Endodermal cell (in vitro differentiated cells): ENCODE measurements around the gene RNF150. TPM values are rescaled to one million over a fixed set of nuclear protein-coding genes. Genes with fewer than 3 reads are reported as not detected.

Experiments
- DNase-seq: peaks from one replicate; pipeline ENCODE4 v3.0.0-alpha.2; 2017
- H3K27ac ChIP-seq: 2 replicates; pipeline ENCODE4 v1.5.1; 2013; ENCODE audit warnings: mild to moderate bottlenecking, low read depth, low read length, moderate library complexity
- H3K27me3 ChIP-seq: 2 replicates; pipeline ENCODE4 v1.6.1; 2013; ENCODE audit warnings: mild to moderate bottlenecking, low read length, moderate library complexity; ENCODE audit not compliant: insufficient read depth, control insufficient read depth, poor library complexity, severe bottlenecking
- H3K36me3 ChIP-seq: 2 replicates; pipeline ENCODE4 v1.7.0; 2013; ENCODE audit warnings: mild to moderate bottlenecking, low read length, moderate library complexity; ENCODE audit not compliant: control insufficient read depth, insufficient read depth
- H3K4me1 ChIP-seq: one replicate; pipeline ENCODE4 v1.7.0; 2013; ENCODE audit warnings: low read length; ENCODE audit not compliant: control insufficient read depth, insufficient read depth
- H3K4me3 ChIP-seq: 2 replicates; pipeline ENCODE4 v1.5.1; 2013; ENCODE audit warnings: mild to moderate bottlenecking, low read length, moderate library complexity
- H3K9ac ChIP-seq: 2 replicates; pipeline ENCODE4 v1.6.1; 2013; ENCODE audit warnings: mild to moderate bottlenecking, low read length, moderate library complexity; ENCODE audit not compliant: poor library complexity, severe bottlenecking; ENCODE audit errors: extremely low read depth
- H3K9me3 ChIP-seq: 2 replicates; pipeline ENCODE4 v1.6.1; 2013; ENCODE audit warnings: mild to moderate bottlenecking, low read length, moderate library complexity; ENCODE audit not compliant: control insufficient read depth
- H3K27ac Mint-ChIP-seq: 2 replicates; pipeline ENCODE4 v1.8.0; 2020; ENCODE audit warnings: mixed read lengths
- H3K27me3 Mint-ChIP-seq: 2 replicates; pipeline ENCODE4 v1.8.0; 2021; ENCODE audit warnings: mild to moderate bottlenecking, mixed read lengths; ENCODE audit not compliant: insufficient read depth
- H3K36me3 Mint-ChIP-seq: 2 replicates; pipeline ENCODE4 v1.8.0; 2020; ENCODE audit warnings: low read depth, mixed read lengths
- H3K4me1 Mint-ChIP-seq: 2 replicates; pipeline ENCODE4 v1.8.0; 2020; ENCODE audit warnings: mixed read lengths
- H3K4me3 Mint-ChIP-seq: 2 replicates; pipeline ENCODE4 v1.8.0; 2020; ENCODE audit warnings: mild to moderate bottlenecking, moderate library complexity, mixed read lengths
- H3K9me3 Mint-ChIP-seq: 2 replicates; pipeline ENCODE4 v1.8.0; 2020; ENCODE audit warnings: mild to moderate bottlenecking, mixed read lengths
- WGBS, 2 experiments: methylation state at CpG; one replicate each; pipeline versions ENCODE4 v1.1.5 to v1.1.7; 2013; ENCODE audit warnings: missing lambda C conversion rate in 2 of 2, mixed read lengths in 1 of 2; ENCODE audit not compliant: insufficient coverage in 1 of 2, insufficient read length in 1 of 2; 5-methylcytosine and 5-hydroxymethylcytosine counted together
- total RNA-seq, 2 donors: library from RNA; stranded (reverse); fragmentation: NEBNext Ultra II Directional in 1 of 2; extraction: Animal tissue kit (Norgen Biotek cat#: 25700) in 1 of 2; gene quantifications; 2 replicates in 1 of 2; 3 replicates in 1 of 2; pipeline ENCODE4 v1.2.1, GENCODE V29; 2021
- TF ChIP-seq, protein P1 (sequence below): fragments of 200-600 bp; sonication (generic); conservative IDR thresholded peaks from 2 replicates; pipeline ENCODE4 v1.5.0; 2021; ENCODE audit warnings: antibody characterized with exemption, mild to moderate bottlenecking

The RNF150 gene
- total RNA-seq, 2 donors from 2014 or later = 8.2 to 10.4 TPM

DNA sequence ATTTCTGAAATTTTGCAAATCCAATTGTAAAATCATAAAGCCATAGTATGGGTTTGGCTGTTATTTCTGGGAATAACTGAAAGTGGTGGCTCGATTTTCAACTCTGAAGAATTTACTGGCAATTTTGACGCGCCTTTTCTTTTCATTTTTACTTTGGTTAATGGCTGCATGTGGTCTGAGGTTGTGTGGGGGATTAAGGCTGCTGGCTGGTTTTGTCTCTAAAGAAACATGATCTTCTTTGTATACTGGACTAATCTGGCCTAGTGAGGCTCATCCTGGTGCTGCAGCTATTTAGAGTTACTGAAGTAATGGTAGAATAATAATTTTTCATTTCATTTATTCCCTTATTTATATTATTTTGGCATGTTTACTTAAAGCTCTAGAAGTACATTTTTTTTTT, 164.0 kb downstream of the RNF150 start:
- Mint-ChIP-seq H3K4me3 (no peak overlapping the region), H3K9me3 (no peaks in the 10 kb centered on the region), H3K27ac (no peak overlapping the region), H3K36me3 (no peaks in the 10 kb centered on the region), H3K4me1 (no peaks in the 10 kb centered on the region), H3K27me3 (no peaks in the 10 kb centered on the region)
- Histone ChIP-seq H3K9ac (no peak overlapping the region), H3K9me3 (no peaks in the 10 kb centered on the region), H3K27me3 (no peaks in the 10 kb centered on the region), H3K27ac (no peak overlapping the region), H3K4me3 (no peak overlapping the region), H3K36me3 (no peaks in the 10 kb centered on the region), H3K4me1 (no peaks in the 10 kb centered on the region)
- no peak for DNase-seq
- TF ChIP-seq, protein P1, sequence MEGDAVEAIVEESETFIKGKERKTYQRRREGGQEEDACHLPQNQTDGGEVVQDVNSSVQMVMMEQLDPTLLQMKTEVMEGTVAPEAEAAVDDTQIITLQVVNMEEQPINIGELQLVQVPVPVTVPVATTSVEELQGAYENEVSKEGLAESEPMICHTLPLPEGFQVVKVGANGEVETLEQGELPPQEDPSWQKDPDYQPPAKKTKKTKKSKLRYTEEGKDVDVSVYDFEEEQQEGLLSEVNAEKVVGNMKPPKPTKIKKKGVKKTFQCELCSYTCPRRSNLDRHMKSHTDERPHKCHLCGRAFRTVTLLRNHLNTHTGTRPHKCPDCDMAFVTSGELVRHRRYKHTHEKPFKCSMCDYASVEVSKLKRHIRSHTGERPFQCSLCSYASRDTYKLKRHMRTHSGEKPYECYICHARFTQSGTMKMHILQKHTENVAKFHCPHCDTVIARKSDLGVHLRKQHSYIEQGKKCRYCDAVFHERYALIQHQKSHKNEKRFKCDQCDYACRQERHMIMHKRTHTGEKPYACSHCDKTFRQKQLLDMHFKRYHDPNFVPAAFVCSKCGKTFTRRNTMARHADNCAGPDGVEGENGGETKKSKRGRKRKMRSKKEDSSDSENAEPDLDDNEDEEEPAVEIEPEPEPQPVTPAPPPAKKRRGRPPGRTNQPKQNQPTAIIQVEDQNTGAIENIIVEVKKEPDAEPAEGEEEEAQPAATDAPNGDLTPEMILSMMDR = no peak
- WGBS, 2 experiments = 93% methylated on average over 3 of the region's 3 CpGs; no CpG with 5 or more reads in 1 of the 2 experiments

DNA sequence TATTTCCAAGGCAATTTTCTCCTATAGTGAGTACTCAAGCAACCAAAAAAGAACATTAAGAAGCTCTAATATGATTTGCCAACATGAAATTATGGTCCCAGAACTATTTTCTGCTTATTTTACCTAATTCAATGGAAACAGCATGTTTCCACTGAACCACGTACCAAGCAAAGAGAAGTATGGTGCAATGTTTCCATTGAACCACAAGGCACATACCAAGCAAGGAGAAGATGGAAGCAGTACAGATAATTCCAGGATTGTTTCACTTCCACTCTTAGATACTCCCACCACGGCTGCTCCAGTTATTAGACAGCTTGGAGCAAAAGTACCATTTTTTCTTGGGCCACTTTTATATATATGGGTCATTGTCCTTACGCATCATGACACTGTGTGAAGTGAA, 164.9 kb downstream of the RNF150 start:
- Mint-ChIP-seq H3K27ac (no peak overlapping the region), H3K36me3 (no peaks in the 10 kb centered on the region), H3K4me3 (no peak overlapping the region), H3K9me3 (no peaks in the 10 kb centered on the region), H3K27me3 (no peaks in the 10 kb centered on the region), H3K4me1 (no peaks in the 10 kb centered on the region)
- Histone ChIP-seq H3K4me3 (no peak overlapping the region), H3K27ac (no peak overlapping the region), H3K36me3 (no peaks in the 10 kb centered on the region), H3K27me3 (no peaks in the 10 kb centered on the region), H3K9me3 (no peaks in the 10 kb centered on the region), H3K4me1 (no peaks in the 10 kb centered on the region), H3K9ac (no peak overlapping the region)
- DNase-seq = no peak
- 95 to 100% methylated on average over 1 to 3 of the region's 3 CpGs for WGBS, 2 experiments
- TF ChIP-seq, protein P1 = peak; percentile 12

DNA sequence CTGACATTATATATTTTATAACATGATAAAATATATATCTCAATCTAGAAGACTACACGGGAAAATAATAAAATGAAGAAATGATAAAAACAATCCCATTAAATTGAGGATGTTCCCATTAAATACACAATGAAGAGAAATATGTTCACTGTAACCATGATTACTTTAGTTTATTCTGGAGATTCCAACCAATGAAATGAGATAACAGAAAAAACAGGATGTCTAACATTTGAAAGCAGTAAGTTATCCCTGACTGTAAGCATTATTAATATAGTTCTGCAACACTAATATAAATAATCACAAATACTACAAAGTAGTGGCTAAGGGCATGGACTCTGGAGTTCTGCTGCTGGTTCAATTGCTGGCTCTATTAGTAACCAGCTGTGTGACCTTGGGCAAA, 169.4 kb downstream of the RNF150 start:
- H3K9ac ChIP-seq = no peak overlapping the region
- H3K27ac Mint-ChIP-seq = no peak overlapping the region
- no CpG with 5 or more reads among the region's 1 CpG for WGBS, 2 experiments

More for the DNA sequence above, 169.4 kb downstream of the RNF150 start:
- no peaks in the 10 kb centered on the region for H3K9me3 ChIP-seq
- H3K27me3 Mint-ChIP-seq = no peaks in the 10 kb centered on the region
- no peaks in the 10 kb centered on the region for H3K4me1 Mint-ChIP-seq
- TF ChIP-seq, protein P1 = no peak
- no peak for DNase-seq
- no peaks in the 10 kb centered on the region for H3K36me3 Mint-ChIP-seq
- no peak overlapping the region for H3K27ac ChIP-seq
- no peaks in the 10 kb centered on the region for H3K9me3 Mint-ChIP-seq
- H3K27me3 ChIP-seq = no peaks in the 10 kb centered on the region
- H3K36me3 ChIP-seq = no peaks in the 10 kb centered on the region
- H3K4me3 Mint-ChIP-seq = no peak overlapping the region
- no peak overlapping the region for H3K4me3 ChIP-seq
- H3K4me1 ChIP-seq = no peaks in the 10 kb centered on the region
